WI38 (cell line): ENCODE measurements around the gene APH1B.
"Not testable (repeated sequence)": the region's sequence is repeated elsewhere in the genome, so short reads cannot be mapped to it uniquely, and the experiment has no call there.

ENCODE experiments used
- H3K4me3 ChIP-seq: 2 replicates; pipeline ENCODE4 v1.5.1; 2011; ENCODE audit warnings: low read depth, mild to moderate bottlenecking, control low read depth, low read length
- TF ChIP-seq, protein P1 (sequence below): IDR thresholded peaks from 2 replicates; pipeline ENCODE4 v1.5.1; 2012; ENCODE audit warnings: low read depth, mild to moderate bottlenecking, control low read depth, low read length

APH1B gene

DNA sequence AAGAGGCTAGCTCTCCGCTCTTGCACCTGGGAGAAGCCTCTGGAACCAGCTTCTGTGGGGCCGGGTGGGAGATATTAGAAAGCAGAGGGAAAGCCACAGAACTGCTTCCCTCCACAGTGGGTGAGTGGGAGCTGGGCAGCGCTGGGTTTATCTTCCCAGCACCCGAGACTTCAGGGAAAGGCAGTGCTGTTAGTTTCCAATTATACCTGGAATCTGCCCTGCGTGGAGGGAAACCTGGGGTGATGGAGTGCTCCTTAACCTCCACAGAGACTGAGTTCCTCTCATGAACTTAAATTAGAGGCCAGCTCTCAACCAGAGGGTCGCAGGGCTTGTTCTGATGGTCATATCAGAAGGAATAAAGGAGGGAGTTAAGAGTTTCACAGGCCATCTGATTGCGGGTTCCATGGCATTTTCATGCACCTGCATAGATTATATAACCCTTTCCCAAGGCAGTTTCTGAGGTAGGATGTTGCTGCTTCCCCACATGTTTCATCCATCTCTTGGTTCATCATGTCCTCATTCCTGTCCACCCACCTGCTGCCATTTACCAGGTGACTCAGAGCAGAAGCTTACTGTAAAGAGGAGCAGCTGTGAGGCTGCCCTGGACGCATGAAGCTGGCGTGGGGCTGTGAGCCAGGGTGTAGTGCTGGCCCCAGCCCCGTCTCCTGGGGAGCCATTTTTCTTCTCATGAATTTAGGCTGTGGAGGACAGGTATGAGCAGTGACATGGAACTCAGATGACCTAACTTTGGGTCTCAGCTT, 61.8 kb downstream of the APH1B start:
- H3K4me3 ChIP-seq, result no peak overlapping the region
- TF ChIP-seq, protein P1, sequence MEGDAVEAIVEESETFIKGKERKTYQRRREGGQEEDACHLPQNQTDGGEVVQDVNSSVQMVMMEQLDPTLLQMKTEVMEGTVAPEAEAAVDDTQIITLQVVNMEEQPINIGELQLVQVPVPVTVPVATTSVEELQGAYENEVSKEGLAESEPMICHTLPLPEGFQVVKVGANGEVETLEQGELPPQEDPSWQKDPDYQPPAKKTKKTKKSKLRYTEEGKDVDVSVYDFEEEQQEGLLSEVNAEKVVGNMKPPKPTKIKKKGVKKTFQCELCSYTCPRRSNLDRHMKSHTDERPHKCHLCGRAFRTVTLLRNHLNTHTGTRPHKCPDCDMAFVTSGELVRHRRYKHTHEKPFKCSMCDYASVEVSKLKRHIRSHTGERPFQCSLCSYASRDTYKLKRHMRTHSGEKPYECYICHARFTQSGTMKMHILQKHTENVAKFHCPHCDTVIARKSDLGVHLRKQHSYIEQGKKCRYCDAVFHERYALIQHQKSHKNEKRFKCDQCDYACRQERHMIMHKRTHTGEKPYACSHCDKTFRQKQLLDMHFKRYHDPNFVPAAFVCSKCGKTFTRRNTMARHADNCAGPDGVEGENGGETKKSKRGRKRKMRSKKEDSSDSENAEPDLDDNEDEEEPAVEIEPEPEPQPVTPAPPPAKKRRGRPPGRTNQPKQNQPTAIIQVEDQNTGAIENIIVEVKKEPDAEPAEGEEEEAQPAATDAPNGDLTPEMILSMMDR, result no peak

DNA sequence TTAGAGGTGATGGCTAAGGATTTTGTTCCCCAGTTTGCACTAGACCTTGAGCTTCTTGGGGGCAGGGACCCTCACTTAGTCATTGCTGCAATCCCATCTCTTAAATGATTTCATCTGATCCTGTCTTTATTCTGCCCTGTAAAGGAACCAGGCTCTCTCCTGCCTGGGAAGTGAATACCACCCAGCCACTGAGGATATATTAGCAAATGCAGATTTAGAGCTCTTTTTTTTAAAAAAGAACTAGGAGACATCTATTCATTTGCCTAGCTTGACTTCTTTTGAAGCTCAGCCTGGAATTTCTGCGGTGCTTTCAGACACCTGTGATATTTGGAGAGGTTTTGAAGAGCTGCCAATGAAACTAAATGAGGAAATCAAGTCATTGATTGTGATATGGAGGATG, 62.4 kb downstream of the APH1B start:
- TF ChIP-seq, protein P1, result no peak
- no peak overlapping the region for H3K4me3 ChIP-seq

DNA sequence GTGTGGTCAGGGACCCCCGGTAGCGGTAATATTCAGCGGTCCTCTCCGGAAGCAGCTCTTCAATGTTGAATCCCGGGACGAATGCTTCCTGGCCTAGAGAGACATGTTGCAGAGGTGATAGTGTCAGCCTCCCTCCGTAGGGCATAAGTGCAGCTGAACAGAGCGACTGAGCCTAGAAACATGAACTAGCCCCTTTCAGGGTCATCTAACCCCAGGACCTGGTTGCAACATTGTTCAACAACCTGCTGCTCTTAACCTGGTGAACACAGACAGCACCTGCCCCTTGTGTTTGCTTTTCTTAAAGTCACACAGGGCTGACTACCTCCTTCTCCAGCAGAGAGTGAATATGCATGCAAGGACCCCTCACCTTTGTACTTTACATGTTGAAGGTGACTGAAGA, 62.9 kb downstream of the APH1B start:
- no peak overlapping the region for H3K4me3 ChIP-seq
- TF ChIP-seq, protein P1, result no peak

DNA sequence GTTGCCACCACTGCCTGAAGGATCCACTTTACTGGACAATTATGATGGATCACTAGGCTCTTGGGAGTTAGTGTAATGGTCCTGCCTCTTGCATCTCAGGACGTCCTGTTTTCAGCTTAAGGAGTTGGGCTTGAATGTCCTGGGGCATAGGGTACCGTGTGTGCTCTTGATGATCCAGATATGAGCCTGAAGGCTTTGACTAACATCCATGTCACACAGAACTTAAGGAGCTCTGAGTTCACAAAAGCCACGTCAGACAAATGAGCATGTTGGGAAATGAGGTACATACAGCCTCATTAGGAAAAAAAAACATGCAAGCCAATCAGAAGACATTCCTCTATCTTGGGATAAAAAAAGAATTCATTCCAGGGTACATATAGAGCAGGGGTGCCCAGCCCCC, 63.5 kb downstream of the APH1B start:
- TF ChIP-seq, protein P1, result no peak
- H3K4me3 ChIP-seq, result no peak overlapping the region

DNA sequence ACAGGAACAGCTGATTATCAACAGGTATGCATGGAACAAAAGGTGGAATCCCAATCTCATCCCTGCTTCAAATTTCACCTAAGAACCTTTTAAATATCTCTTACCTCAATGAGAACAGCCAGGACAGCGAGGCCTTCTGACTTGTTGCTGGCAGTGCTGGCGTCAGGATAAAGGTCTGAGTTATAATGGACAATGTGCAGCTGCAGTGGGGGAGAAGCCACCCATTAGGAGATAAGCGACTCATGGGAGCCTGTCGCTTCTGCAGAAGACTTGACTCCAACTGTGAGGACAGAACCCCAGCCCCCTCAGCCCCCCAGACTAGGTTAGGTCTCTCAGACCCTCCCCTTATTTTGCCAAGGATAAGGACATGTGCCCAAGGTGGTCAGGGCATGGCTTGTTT, 64.5 kb downstream of the APH1B start:
- no peak overlapping the region for H3K4me3 ChIP-seq
- TF ChIP-seq, protein P1, result no peak

DNA sequence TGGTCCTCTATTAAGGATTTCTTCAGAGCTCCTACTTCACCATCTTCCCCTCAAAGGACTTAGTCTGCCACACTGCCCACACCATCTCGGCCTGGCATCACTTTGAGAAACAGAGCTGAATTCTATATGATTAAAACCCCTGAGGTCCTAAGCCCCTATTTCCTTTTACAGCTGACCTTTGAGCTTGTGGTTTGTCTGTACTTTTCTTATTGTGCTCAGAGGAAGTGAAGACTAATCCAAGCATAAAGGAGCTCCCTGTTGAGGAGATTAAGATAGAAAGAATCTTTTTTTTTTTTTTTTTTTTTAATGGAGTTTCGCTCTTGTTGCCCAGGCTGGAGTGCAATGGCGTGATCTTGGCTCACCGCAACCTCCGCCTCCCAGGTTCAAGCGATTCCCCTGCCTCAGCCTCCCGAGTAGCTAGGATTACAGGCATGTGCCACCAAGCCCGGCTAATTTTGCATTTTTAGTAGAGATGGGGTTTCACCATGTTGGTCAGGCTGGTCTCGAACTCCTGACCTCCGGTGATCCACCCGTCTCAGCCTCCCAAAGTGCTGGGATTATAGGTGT, 65.7 kb downstream of the APH1B start:
- not testable (repeated sequence) for H3K4me3 ChIP-seq

DNA sequence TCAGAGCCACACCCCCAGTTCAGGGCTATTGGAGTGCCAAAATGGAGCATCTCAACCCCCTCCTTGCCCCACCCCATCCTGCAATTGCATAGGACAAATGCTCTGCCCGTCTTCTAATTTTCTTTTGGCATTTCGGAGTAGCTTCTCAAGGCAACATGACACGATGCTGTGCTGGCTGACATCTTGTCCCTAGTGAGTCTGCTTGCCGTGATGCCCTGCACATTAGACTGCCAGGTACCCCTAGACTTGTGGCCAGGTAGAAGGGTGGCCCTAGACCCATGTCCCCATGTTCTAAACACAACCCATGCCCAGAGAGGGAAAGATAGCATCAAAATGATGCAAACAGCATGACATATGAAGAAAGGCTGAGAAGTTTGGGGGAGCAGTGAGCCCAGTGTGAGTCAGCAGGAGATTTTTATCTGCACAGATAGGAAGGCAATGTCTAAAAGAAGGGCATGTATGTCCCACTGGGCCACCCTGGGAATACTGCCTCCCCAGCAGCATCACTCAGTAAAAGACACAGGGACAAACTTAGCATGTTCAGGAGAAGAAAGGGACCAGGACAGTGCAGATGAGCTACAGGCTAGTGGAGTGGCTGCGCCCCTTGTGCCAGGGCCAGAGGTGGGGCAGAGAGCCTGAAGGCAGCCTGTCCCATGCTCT, 67.5 kb downstream of the APH1B start:
- no peak overlapping the region for H3K4me3 ChIP-seq
- TF ChIP-seq, protein P1, result no peak
